MM.1S (cell line): Measurements from ENCODE around the gene TTYH3.

ENCODE experiments used
- EZH2 ChIP-seq: fragments of 300-600 bp; sonication (generic); optimal IDR thresholded peaks from 2 replicates; pipeline ENCODE3; 2017; ENCODE audit warnings: low read depth, mild to moderate bottlenecking, antibody characterized with exemption, low read length, mixed read lengths
- EZH2phosphoT487 ChIP-seq: fragments of 300-600 bp; sonication (generic); IDR thresholded peaks from 2 replicates; pipeline ENCODE4 v1.6.1; 2018; ENCODE audit warnings: antibody characterized with exemption, low read length
- TF ChIP-seq, protein P1 (sequence below): fragments of 300-600 bp; sonication (generic); IDR thresholded peaks from 2 replicates; pipeline ENCODE4 v1.5.1; 2016; ENCODE audit warnings: antibody characterized with exemption, low read length, mixed read lengths

- TF ChIP-seq, protein P1, sequence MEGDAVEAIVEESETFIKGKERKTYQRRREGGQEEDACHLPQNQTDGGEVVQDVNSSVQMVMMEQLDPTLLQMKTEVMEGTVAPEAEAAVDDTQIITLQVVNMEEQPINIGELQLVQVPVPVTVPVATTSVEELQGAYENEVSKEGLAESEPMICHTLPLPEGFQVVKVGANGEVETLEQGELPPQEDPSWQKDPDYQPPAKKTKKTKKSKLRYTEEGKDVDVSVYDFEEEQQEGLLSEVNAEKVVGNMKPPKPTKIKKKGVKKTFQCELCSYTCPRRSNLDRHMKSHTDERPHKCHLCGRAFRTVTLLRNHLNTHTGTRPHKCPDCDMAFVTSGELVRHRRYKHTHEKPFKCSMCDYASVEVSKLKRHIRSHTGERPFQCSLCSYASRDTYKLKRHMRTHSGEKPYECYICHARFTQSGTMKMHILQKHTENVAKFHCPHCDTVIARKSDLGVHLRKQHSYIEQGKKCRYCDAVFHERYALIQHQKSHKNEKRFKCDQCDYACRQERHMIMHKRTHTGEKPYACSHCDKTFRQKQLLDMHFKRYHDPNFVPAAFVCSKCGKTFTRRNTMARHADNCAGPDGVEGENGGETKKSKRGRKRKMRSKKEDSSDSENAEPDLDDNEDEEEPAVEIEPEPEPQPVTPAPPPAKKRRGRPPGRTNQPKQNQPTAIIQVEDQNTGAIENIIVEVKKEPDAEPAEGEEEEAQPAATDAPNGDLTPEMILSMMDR, result no peak
- TF ChIP-seq EZH2, result no peak
- no peak for TF ChIP-seq EZH2phosphoT487
Observed at GRCh38 chr7:2621948-2622640, 9.7 kb upstream of the TTYH3 start.
